B cell (primary cell): ENCODE measurements around the gene UXT.

Source experiments
- EZH2 ChIP-seq: IDR thresholded peaks from 2 replicates; pipeline ENCODE4 v1.6.1; 2012; ENCODE audit warnings: borderline replicate concordance, low read depth, mild to moderate bottlenecking, moderate library complexity, low read length; ENCODE audit not compliant: insufficient read depth, poor library complexity, severe bottlenecking
- TF ChIP-seq, protein P1 (sequence below): fragments of 200-600 bp; IDR thresholded peaks from one replicate; pipeline ENCODE4 v1.8.0; 2022; ENCODE audit warnings: antibody characterized with exemption, mild to moderate bottlenecking

DNA sequence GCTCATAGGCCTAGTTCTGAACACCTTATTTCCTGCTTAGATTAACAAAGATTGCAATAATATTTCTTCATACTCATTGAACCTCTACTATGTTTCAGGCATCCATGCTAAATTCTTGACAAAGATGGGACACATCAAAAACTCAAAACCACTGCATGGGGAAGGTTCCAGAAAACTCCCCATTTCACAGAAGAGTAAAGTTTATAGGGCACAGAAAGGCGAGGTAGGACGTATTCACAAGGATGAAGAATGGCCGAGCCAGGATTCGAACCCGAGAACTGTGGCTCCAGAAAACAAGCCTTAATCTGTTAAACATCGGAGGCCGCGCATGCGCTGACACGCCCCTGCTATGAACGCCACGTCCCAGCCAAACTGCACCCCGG lies 688 bp downstream of the UXT start:
- TF ChIP-seq, protein P1, sequence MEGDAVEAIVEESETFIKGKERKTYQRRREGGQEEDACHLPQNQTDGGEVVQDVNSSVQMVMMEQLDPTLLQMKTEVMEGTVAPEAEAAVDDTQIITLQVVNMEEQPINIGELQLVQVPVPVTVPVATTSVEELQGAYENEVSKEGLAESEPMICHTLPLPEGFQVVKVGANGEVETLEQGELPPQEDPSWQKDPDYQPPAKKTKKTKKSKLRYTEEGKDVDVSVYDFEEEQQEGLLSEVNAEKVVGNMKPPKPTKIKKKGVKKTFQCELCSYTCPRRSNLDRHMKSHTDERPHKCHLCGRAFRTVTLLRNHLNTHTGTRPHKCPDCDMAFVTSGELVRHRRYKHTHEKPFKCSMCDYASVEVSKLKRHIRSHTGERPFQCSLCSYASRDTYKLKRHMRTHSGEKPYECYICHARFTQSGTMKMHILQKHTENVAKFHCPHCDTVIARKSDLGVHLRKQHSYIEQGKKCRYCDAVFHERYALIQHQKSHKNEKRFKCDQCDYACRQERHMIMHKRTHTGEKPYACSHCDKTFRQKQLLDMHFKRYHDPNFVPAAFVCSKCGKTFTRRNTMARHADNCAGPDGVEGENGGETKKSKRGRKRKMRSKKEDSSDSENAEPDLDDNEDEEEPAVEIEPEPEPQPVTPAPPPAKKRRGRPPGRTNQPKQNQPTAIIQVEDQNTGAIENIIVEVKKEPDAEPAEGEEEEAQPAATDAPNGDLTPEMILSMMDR = no peak
- no peak for TF ChIP-seq EZH2
